ENCODE results near the gene PCGF2. TPM values are rescaled to one million over a fixed set of nuclear protein-coding genes. Genes with fewer than 3 reads are reported as not detected.

Gene PCGF2
- total and polyA plus RNA-seq, 9 of the 15 experiments (the other 6 are each of a cell fraction or from before 2014, with no cell fraction given): 1.3 to 33.4 (median 7.0) TPM

DNA sequence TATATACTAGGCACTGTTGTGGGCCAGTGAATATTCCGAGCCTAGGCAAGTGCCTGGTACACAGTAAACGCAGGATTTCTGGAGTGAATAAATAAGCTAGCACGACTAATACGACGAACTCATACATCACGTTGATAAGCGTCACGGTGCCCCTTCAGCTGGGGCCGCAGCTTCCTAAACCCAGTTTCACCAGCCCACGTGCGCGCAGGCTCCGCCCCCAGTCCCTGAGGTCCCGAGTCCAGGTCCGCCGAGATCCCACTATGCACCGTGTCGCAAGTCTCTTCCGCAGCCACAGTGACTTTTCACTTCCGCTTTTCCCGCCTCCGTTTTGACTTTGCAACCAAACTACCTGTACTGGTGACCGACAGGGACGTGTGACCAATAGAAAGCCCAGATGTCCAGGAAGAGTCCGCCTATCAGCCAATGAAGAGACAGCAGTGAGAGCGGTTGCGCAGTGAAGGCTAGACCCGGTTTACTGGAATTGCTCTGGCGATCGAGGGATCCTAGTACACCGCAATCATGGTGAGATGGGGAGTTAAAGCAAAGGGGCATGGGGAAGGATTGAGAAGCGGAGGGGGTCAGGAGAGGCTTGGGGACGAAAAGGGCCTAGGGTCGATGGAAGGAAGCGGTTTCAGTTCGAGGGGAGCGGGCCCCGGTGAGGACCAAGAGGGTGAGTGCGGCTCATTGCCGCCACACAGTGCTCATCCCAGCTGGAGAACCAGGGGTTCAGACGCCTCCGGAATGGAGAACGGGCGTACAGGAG, 4.4 kb upstream of the PCGF2 start, which contains the start of gene PSMB3 (continued):
- TF ChIP-seq E2F3 (CRISPR knock-in tag; IDR thresholded peaks at IDR 0.05) (peak; percentile 77; the same call in 1 of the 2 replicates), NUFIP1 (IDR thresholded peaks at IDR 0.05; ENCODE audit: partially characterized antibody) (no peak), TCF7 (IDR thresholded peaks at IDR 0.05; ENCODE audit: borderline replicate concordance) (no peak), E2F8 (IDR thresholded peaks at IDR 0.05; ENCODE audit: low read depth, partially characterized antibody) (peak; percentile 96), POLR2A (conservative IDR thresholded peaks at IDR 0.05) (peak; percentile 90), JUN (IDR thresholded peaks at IDR 0.05; ENCODE audit: borderline replicate concordance, low read depth, low read length) (peak; percentile 42; the same call in 1 of the 2 replicates), JUN (CRISPR knock-in tag; IDR thresholded peaks at IDR 0.05; ENCODE audit: borderline replicate concordance) (no peak), ZNF23 (CRISPR knock-in tag; IDR thresholded peaks at IDR 0.05) (no peak), MAFG (tag; conservative IDR thresholded peaks at IDR 0.05) (no peak; the same call in 1 of the 2 replicates), SREBF1 (IDR thresholded peaks at IDR 0.05; ENCODE audit: borderline replicate concordance, low read depth, low read length) (no peak), LARP7 (IDR thresholded peaks at IDR 0.05) (no peak), E4F1 (CRISPR knock-in tag; IDR thresholded peaks at IDR 0.05; ENCODE audit: borderline replicate concordance) (no peak), SAP30 (IDR thresholded peaks at IDR 0.05; ENCODE audit: borderline replicate concordance, insufficient read depth, low read depth, low read length, poor library complexity, severe bottlenecking) (peak; percentile 68), SMAD3 (CRISPR knock-in tag; conservative IDR thresholded peaks at IDR 0.05) (no peak), FUS (optimal IDR thresholded peaks at IDR 0.05; ENCODE audit: low read depth, low read length) (no peak), ATF7 (IDR thresholded peaks at IDR 0.05) (peak; percentile 69), NRF1 (conservative IDR thresholded peaks at IDR 0.05 in 1 of 2, IDR thresholded peaks at IDR 0.05 in 1 of 2) (peak; percentile 92 to 94), CEBPB (tag; IDR thresholded peaks at IDR 0.05) (peak; percentile 92), RBM39 (optimal IDR thresholded peaks at IDR 0.05; ENCODE audit: low read depth, low read length) (no peak), YBX1 (IDR thresholded peaks at IDR 0.05) (no peak)
- TF ChIP-seq, protein P1, sequence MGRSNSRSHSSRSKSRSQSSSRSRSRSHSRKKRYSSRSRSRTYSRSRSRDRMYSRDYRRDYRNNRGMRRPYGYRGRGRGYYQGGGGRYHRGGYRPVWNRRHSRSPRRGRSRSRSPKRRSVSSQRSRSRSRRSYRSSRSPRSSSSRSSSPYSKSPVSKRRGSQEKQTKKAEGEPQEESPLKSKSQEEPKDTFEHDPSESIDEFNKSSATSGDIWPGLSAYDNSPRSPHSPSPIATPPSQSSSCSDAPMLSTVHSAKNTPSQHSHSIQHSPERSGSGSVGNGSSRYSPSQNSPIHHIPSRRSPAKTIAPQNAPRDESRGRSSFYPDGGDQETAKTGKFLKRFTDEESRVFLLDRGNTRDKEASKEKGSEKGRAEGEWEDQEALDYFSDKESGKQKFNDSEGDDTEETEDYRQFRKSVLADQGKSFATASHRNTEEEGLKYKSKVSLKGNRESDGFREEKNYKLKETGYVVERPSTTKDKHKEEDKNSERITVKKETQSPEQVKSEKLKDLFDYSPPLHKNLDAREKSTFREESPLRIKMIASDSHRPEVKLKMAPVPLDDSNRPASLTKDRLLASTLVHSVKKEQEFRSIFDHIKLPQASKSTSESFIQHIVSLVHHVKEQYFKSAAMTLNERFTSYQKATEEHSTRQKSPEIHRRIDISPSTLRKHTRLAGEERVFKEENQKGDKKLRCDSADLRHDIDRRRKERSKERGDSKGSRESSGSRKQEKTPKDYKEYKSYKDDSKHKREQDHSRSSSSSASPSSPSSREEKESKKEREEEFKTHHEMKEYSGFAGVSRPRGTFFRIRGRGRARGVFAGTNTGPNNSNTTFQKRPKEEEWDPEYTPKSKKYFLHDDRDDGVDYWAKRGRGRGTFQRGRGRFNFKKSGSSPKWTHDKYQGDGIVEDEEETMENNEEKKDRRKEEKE (IDR thresholded peaks at IDR 0.05; ENCODE audit: borderline replicate concordance in 1 of 2, control insufficient read depth in 1 of 2, low read depth in 2 of 2, low read length in 1 of 2): no peak

All from K562 (cell line).